GM12892 (cell line): ENCODE measurements around the gene SDK2.

Source experiments
- DNase-seq: peaks from one replicate; pipeline ENCODE4 v3.0.0; 2011; ENCODE audit not compliant: insufficient read length
- FAIRE-seq: peaks from 2 replicates; lab custom pipeline; 2011; peaks lifted over from hg19 to GRCh38; lab: Jason Lieb, UNC
- POLR2A ChIP-seq: IDR thresholded peaks from 2 replicates; pipeline ENCODE4 v1.6.1; 2011; ENCODE audit warnings: low read depth, low read length, control low read depth
- POLR2AphosphoS5 ChIP-seq: IDR thresholded peaks from 2 replicates; pipeline ENCODE4 v1.6.1; 2011; ENCODE audit warnings: low read depth, low read length, control low read depth
- TAF1 ChIP-seq: IDR thresholded peaks from 2 replicates; pipeline ENCODE4 v1.6.1; 2011; ENCODE audit warnings: low read depth, mild to moderate bottlenecking, control low read depth, low read length, borderline replicate concordance

SDK2 gene

DNA sequence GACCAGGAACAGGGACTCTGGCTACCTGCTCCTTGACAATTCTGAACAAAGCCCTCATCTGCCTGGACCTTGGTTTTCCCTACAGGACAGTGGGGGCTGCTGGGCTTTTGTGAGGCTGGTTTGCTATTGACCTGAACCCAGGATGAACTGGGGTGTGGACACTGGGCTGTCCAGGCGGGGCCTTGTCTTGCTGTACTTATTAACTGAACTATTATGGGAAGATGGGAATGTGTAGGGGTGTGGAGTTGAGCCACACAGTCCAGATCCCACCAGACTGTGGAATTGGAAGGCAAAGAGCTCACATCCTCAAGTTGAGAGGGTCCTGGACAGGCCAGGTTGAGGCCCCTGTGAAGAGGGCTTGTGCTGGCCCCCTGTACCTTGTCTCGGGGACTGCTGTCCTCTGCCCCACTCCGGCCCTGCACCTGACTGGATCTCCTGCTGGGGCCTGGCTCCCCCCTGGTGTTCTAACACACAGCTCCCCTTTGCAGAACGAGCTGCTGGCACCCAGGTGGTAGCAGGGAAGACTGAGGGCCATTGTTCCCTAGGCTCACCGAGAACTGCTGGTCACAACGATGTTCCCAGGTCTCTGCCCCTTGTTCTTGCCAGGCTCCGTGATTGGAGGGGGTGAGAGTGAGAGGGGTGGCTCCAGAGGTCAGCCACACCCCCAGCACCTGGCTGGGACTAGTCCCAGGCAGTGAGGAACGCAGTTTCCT lies 280.6 kb downstream of the SDK2 start:
- FAIRE-seq (no peak), DNase-seq (no peak)
- TF ChIP-seq POLR2A (no peak), TAF1 (no peak), POLR2AphosphoS5 (no peak)

DNA sequence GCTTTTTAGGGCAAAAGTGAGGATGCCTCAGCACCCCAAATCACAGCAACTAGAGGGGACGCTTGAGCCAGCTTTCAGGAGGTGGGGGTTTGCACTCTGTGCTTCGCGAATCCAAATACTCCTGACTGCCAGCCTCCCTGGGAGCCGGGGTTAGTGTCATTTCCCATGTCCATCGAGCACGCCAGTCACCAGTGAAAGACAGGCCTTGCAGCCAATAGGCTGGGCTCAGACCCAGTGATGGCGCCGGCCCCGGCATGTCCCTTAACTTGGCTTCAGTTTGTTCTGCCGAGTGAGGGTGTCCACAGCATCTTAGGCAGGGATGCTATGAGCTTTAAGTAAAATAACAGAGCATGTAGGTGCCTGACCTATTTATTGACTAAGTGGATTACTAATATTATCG lies 281.5 kb downstream of the SDK2 start:
- DNase-seq (no peak), FAIRE-seq (no peak)
- no peak for TF ChIP-seq POLR2A
- no peak for TF ChIP-seq TAF1
- no peak for TF ChIP-seq POLR2AphosphoS5

DNA sequence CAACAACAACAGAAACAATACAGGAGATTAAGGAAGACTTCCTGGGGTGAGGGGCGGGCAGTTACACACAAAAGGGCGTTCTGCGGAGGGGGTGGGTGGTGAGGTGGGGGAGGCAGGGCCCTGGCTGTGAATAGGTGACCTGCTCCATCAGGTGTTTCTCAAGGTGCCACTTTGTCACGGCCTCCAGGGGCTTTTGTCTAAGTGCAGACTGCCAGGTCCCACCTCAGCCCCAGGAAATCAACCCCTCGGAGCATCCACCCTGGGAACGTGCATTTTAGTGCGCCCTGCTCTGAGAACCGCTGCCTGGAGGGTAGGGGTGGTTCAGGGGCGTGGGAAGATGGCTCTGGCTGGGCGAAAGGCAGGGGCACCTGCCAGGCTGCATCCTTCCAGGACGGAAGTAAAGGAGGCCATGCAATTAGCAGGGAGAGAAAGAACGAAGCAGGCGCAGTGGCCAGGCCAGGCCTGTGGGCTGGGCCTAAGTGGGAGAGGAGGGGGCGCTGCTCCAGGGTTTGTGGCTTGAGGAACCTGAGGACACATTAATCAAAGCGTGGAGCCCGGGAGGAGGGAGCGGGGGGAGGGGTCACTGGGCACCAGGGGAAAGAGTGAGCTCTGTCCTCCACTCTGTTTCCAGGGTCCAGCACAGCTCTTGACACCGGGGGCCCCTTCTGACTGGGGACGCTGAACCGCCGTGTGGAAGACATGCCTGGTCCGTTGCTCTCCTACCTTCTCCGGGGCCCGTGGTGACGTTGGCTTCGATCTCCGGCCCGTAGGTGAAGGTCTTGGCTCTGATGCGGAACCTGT lies 283.1 kb downstream of the SDK2 start:
- TF ChIP-seq POLR2AphosphoS5, result no peak
- TF ChIP-seq TAF1, result no peak
- TF ChIP-seq POLR2A, result no peak
- DNase-seq (no peak), FAIRE-seq (no peak)

DNA sequence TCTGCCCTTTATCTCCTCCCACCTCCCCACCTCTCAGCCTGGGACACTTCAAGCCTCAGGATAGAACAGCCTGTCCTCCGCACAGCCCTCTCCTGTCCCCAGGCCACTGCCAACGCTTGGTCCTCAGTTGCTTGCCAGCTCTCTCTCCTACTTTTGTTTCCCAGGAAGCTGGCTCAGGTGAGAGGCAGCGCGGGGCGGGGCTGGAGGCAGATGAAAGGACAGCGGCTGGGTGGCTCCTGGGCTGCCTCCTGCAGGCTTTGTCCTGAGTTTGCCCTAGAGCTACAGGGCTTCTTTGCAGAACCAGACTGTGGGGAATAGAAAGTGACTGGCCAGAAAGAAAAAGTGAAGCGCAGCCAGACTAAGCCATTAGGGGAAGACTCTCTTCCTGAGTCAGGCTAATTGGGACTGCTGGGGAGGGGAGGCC lies 284.2 kb downstream of the SDK2 start:
- DNase-seq (no peak), FAIRE-seq (no peak)
- TF ChIP-seq POLR2A, result no peak
- no peak for TF ChIP-seq POLR2AphosphoS5
- no peak for TF ChIP-seq TAF1

DNA sequence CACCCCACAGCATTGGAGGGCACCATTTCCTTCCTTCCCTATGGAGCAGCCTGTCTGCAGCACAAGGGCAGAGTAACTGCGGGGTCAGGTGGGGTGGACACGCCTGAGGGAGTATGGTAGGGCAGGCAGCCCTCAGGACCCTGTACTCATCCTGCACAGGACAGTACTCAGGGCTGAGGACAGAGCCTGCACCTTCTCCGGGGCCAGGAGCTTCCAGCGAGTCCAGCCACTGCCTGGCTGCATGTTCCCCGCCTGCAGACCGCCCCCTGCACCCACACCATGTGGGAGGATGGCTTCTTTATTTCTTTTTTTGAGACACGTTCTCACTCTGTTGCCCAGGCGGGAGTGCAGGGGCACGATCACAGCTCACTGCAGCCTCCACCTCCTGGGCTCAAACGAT lies 284.9 kb downstream of the SDK2 start:
- FAIRE-seq (no peak), DNase-seq (no peak)
- TF ChIP-seq POLR2A (no peak), POLR2AphosphoS5 (no peak), TAF1 (no peak)

DNA sequence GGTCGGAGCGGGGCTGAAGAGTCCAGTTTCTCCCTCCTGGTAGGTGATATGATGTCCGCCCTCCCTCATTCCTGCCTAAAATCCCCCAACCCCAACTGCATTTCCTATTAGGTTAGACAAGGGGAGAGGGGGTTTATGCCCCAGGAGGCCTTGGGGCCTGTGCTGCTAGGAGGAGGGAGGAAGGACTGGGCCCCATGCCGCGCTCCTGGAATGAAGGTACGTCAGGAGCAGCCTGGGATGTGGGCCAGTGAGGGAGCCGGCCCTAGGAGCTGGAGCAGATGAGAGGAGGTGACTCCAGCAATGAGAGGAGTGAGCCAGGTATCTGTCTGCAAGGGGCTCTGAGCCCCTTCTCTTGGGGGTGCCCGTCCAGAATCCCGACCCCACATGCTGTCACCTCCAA lies 285.6 kb downstream of the SDK2 start:
- DNase-seq, result no peak
- no peak for TF ChIP-seq POLR2A
- TF ChIP-seq TAF1, result no peak
- TF ChIP-seq POLR2AphosphoS5, result no peak
- no peak for FAIRE-seq

DNA sequence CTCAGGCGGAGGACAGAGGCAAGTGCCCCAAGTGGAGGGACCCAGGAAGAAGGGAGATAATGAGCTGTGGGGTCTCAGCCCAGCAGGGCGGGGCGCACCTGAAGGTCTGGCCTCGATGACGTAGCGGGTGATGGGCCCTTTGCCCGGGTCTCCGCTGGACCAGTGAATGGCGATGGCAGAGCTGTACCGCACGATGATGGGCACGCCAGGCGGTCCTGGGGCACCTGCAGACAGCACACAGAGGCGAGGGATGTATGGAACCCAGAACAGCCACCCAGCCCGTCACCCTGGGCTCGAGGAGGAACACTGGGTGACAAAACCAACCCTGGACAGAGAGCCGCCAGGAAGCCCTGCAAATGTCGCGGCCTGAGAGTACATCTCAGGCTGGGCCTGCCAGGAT lies 286.3 kb downstream of the SDK2 start:
- TF ChIP-seq TAF1 (no peak), POLR2AphosphoS5 (no peak), POLR2A (no peak)
- no peak for DNase-seq
- FAIRE-seq, result no peak

DNA sequence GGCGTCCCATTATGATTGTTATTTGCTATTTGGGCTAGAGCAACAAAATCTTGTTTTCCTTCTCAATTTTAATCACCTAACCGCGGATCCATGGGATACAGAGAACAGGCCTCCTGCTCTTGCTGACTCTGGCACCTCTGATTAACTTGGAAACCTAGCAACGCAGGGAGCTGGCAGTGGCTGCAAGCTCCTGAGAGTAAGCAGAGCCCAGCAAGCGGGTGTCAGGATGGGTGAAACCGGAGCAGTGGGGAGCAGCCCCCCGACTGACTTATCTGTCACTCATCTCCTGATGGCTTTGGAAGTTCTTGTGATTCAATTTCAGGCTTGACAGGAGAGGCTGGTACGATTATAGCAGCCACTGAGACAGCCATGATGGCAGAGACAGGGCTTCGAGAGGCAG lies 286.9 kb downstream of the SDK2 start:
- no peak for DNase-seq
- no peak for FAIRE-seq
- TF ChIP-seq TAF1, result no peak
- TF ChIP-seq POLR2A, result no peak
- TF ChIP-seq POLR2AphosphoS5, result no peak

DNA sequence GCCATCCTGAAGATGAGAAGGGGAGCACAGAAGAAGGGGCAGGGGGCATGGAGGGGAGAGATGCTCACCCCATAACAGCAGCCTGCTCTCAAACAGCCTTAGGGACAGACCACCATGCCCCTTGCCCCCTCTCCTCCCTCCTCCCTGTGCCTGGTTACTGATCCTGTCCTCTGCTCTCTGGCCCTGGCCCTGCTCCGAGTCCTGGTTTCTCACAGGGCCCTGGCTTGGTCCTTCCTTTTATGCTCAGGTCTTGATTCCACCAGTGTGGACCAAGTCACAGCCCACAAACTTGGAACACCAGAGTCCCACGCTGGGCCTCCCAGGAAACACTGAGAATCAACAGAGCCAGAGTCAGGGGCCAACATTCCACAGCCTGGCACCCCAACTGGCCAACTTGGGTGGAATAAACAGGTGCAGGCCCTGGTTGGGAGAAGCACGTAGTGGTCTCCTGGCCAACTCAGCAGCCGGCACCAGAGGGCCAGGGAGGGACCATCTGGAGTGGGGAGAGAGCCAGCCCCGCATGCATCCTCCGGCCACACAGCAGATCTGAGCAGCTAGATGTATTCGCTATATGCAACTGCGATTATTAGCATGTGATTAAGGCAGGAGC lies 287.6 kb downstream of the SDK2 start:
- FAIRE-seq, result no peak

DNA sequence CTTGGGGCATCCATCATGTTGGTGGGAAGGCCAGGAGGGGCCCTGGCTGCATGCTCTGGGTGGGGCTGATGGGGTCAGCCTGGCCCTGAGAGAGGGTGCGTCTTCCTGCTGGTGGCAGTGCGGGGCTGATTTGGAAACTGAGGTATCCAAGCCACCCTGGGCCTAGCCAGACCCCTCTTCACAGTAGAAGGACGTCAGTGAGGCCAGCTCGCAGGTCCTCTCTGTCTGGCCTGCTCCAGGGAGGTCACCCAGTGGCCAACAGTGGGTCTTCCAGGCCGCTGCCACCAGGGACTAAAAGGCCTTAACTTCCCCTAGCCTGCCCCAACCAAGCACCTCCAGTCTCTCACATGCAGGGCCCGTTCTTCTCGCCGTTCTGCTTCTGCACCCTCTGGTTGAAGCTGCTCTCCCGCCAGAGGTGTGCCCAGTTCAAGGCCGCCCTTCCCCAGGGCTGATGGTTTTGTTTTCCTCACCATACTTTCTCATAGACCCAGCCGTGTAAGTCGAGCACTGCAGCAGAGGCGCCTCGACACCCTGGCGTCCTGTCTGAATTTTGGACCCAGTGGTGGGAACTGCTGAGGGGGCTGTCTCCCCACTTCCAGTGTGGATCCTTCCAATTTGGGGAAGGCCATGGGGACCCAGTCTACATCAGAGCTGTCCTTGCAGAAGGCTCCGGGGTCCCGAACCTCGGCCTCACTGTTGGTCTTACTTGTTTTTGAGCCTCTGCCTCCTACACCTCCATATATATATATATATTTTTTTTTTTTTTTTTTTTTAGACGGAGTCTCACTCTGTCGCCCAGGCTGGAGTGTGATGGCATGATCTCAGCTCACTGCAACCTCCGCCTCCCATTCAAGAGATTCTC lies 289.6 kb downstream of the SDK2 start:
- TF ChIP-seq POLR2A, result no peak
- no peak for TF ChIP-seq TAF1
- TF ChIP-seq POLR2AphosphoS5, result no peak
- FAIRE-seq (no peak), DNase-seq (no peak)

More for the DNA sequence above, 287.6 kb downstream of the SDK2 start:
- TF ChIP-seq POLR2A, result no peak
- no peak for TF ChIP-seq TAF1
- TF ChIP-seq POLR2AphosphoS5, result no peak
- no peak for DNase-seq

DNA sequence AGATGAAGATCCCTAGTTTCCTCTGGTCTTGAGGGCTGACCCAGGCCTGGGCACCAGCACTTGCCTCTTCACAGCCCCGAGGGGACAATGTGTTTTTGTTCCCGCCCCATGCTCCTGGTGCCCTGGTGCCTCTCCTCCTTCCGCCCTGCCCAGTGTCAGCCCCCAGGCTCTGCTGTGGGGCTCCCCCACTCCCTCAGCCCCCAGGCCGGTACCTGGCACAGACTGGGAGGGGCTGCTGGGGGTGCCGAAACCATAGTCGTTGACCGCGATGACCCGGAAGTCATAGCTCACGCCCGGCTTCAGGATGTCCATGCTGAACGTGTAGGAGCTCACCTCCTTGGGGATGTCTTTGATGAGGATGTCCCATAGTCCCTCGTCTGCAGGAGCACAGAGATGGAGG lies 292.0 kb downstream of the SDK2 start:
- DNase-seq, result no peak
- no peak for TF ChIP-seq POLR2A
- no peak for FAIRE-seq
